A549 (cell line): ENCODE results near the gene TLR9. TPM values are rescaled to one million over a fixed set of nuclear protein-coding genes. Genes with fewer than 3 reads are reported as not detected.
A peak's percentile ranks its signal among the peaks of the same experiment; 100 is the strongest.

ENCODE experiments used
- ATAC-seq, 2 experiments: fragments of 200-7000 bp in 1 of 2; fragments of >200 bp in 1 of 2; cut with Nextera tagmentation in 1 of 2; cut with Tn5 transposase in 1 of 2; 3 replicates each; pipeline versions ENCODE4 v1.8.0 to v1.9.1; 2018 to 2020; ENCODE audit warnings: mild to moderate bottlenecking in 1 of 2, moderate library complexity in 1 of 2
- CTCF ChIA-PET: fragments of 300-600 bp; sonication (Branson Sonifier 250); formaldehyde crosslinking; extraction: SDS; loops from one replicate; lab custom pipeline; 2021; ENCODE audit warnings: antibody characterized with exemption, inconsistent platforms; lab: Yijun Ruan, JAX
- POLR2A ChIA-PET: fragments of 350-600 bp; formaldehyde crosslinking; extraction: SDS; loops from one replicate; lab custom pipeline; 2021; ENCODE audit warnings: antibody characterized with exemption, inconsistent platforms; lab: Yijun Ruan, JAX
- DNase-seq, 2 experiments: peaks; one replicate each; pipeline versions ENCODE4 v3.0.0 to v3.0.0-alpha.2; 2011 to 2016; ENCODE audit warnings: low read depth in 1 of 2, low spot score in 1 of 2
- FAIRE-seq: peaks from 2 replicates; lab custom pipeline; 2011; peaks lifted over from hg19 to GRCh38; lab: Jason Lieb, UNC
- H3K27ac ChIP-seq, 2 experiments: fragments of >200 bp; sonication (Bioruptor Twin); formaldehyde crosslinking; 3 replicates each; pipeline ENCODE4 v1.5.1; 2016 to 2017
- H3K4me1 ChIP-seq: fragments of >200 bp; sonication (Bioruptor Twin); formaldehyde crosslinking; 3 replicates; pipeline ENCODE4 v1.6.1; 2016
- H3K4me2 ChIP-seq: fragments of >200 bp; sonication (Bioruptor Twin); formaldehyde crosslinking; 3 replicates; pipeline ENCODE4 v1.6.1; 2016
- H3K4me3 ChIP-seq: fragments of >200 bp; sonication (Bioruptor Twin); formaldehyde crosslinking; 3 replicates; pipeline ENCODE4 v1.5.1; 2016
- H3K9me3 ChIP-seq: fragments of >200 bp; sonication (Bioruptor Twin); formaldehyde crosslinking; 3 replicates; pipeline ENCODE4 v1.6.1; 2016
- CBX2 ChIP-seq: fragments of 200-600 bp; sonication (generic); IDR thresholded peaks from 2 replicates; pipeline ENCODE4 v1.6.1; 2016; ENCODE audit warnings: low read depth, mild to moderate bottlenecking, borderline replicate concordance
- EHF ChIP-seq: fragments of 250-450 bp; sonication (Bioruptor Pico); IDR thresholded peaks from 2 replicates; pipeline ENCODE4 v1.5.0; 2020; ENCODE audit warnings: mild to moderate bottlenecking
- ELK1 ChIP-seq: fragments of 150-350 bp; IDR thresholded peaks from 2 replicates; pipeline ENCODE4 v1.6.1; 2014; ENCODE audit warnings: low read depth, mild to moderate bottlenecking, low read length
- FOSB ChIP-seq: fragments of 250-450 bp; sonication (Bioruptor Pico); IDR thresholded peaks from 2 replicates; pipeline ENCODE4 v1.5.0; 2020; ENCODE audit warnings: mild to moderate bottlenecking, moderate library complexity
- GATA3 ChIP-seq: IDR thresholded peaks from 2 replicates; pipeline ENCODE4 v1.6.1; 2012; ENCODE audit warnings: borderline replicate concordance
- HEYL ChIP-seq: fragments of 250-450 bp; sonication (Bioruptor Pico); IDR thresholded peaks from 2 replicates; pipeline ENCODE4 v1.8.0; 2021; ENCODE audit warnings: mild to moderate bottlenecking, moderate library complexity
- HOXB13 ChIP-seq: fragments of 250-450 bp; sonication (Bioruptor Pico); IDR thresholded peaks from 2 replicates; pipeline ENCODE4 v1.5.0; 2020; ENCODE audit warnings: low read depth, mild to moderate bottlenecking, moderate library complexity
- HOXB5 ChIP-seq: fragments of 250-450 bp; sonication (Bioruptor Pico); IDR thresholded peaks from 2 replicates; pipeline ENCODE4 v1.5.0; 2020; ENCODE audit warnings: mild to moderate bottlenecking, moderate library complexity
- JUNB ChIP-seq: fragments of >200 bp; sonication (Bioruptor Twin); formaldehyde crosslinking; IDR thresholded peaks from 2 replicates; pipeline ENCODE4 v1.6.1; 2016
- MAFK ChIP-seq: fragments of 450-650 bp; IDR thresholded peaks from 2 replicates; pipeline ENCODE4 v1.6.1; 2014; ENCODE audit not compliant: partially characterized antibody
- NFE2L2 ChIP-seq: fragments of 150-350 bp; conservative IDR thresholded peaks from 2 replicates; pipeline ENCODE4 v1.6.1; 2014; ENCODE audit warnings: low read length
- NPAS2 ChIP-seq: fragments of 250-450 bp; sonication (Bioruptor Pico); IDR thresholded peaks from 2 replicates; pipeline ENCODE4 v1.8.0; 2022; ENCODE audit warnings: mild to moderate bottlenecking, moderate library complexity, borderline replicate concordance
- NR3C1 ChIP-seq: fragments of >200 bp; sonication (Bioruptor Twin); formaldehyde crosslinking; IDR thresholded peaks from 3 replicates; pipeline ENCODE4 v1.6.1; 2017
- PHF8 ChIP-seq: fragments of 200-600 bp; sonication (generic); IDR thresholded peaks from 2 replicates; pipeline ENCODE4 v1.6.1; 2016; ENCODE audit warnings: low read depth, mild to moderate bottlenecking, antibody characterized with exemption, moderate library complexity, borderline replicate concordance
- RAD21 ChIP-seq, 2 experiments: fragments of >200 bp in 1 of 2; sonication (Bioruptor Twin) in 1 of 2; formaldehyde crosslinking in 1 of 2; IDR thresholded peaks in 1 of 2; conservative IDR thresholded peaks in 1 of 2; 2 replicates in 1 of 2; 3 replicates in 1 of 2; pipeline ENCODE4 v1.6.1; 2012 to 2018; ENCODE audit warnings: inconsistent platforms in 1 of 2
- REST ChIP-seq: fragments of 200-600 bp; sonication (generic); IDR thresholded peaks from 2 replicates; pipeline ENCODE4 v1.6.1; 2016; ENCODE audit warnings: antibody characterized with exemption, mild to moderate bottlenecking, moderate library complexity
- RFX5 ChIP-seq: fragments of 450-650 bp; IDR thresholded peaks from 2 replicates; pipeline ENCODE4 v1.7.1; 2014; ENCODE audit warnings: antibody characterized with exemption, mild to moderate bottlenecking, moderate library complexity
- RNF2 ChIP-seq: fragments of 200-600 bp; sonication (generic); IDR thresholded peaks from 2 replicates; pipeline ENCODE4 v1.6.1; 2016; ENCODE audit warnings: low read depth, mild to moderate bottlenecking, antibody characterized with exemption, moderate library complexity, borderline replicate concordance
- SREBF2 ChIP-seq: fragments of 450-650 bp; IDR thresholded peaks from 2 replicates; pipeline ENCODE4 v1.6.1; 2014; ENCODE audit warnings: mild to moderate bottlenecking, moderate library complexity
- USF2 ChIP-seq: fragments of 450-650 bp; IDR thresholded peaks from 2 replicates; pipeline ENCODE4 v1.6.1; 2014; ENCODE audit warnings: antibody characterized with exemption
- WGBS: methylation state at CpG from one replicate; pipeline ENCODE4 v1.1.6; 2017; ENCODE audit errors: missing lambda C conversion rate; 5-methylcytosine and 5-hydroxymethylcytosine counted together
- polyA plus RNA-seq, 4 experiments: library from polyadenylated mRNA; depleted of rRNA in 3 of 4; stranded (reverse); fragments of >200 nt; fragmentation: RNase III in 1 of 4; extraction: RNeasy Plus Mini Kit Qiagen cat#74134 plus additional on column Dnase treatment in 1 of 4; gene quantifications; 2 replicates in 3 of 4; 3 replicates in 1 of 4; pipeline ENCODE4 v1.2.3, GENCODE V29; 2011 to 2017

The TLR9 gene
- polyA plus RNA-seq, 2 of the 4 experiments (the other 2 are of a cell fraction) = 0.04 TPM; not detected in 1

- TF ChIP-seq REST (no peak), HOXB5 (CRISPR knock-in tag) (no peak), NR3C1 (no peak), ELK1 (no peak), NFE2L2 (no peak), RFX5 (no peak), USF2 (no peak), MAFK (no peak), GATA3 (no peak), HOXB13 (no peak), RNF2 (no peak), HEYL (no peak), PHF8 (no peak), RAD21 (conservative IDR thresholded peaks at IDR 0.05 in 1 of 2, IDR thresholded peaks at IDR 0.05 in 1 of 2) (peak; percentile 59 to 63; a peak in 4 of 5 replicates), CBX2 (no peak), JUNB (no peak)
These were observed 6.2 kb upstream of the TLR9 start (continued) for GRCh38 chr3:52231502-52232278.

- TF ChIP-seq NPAS2 (CRISPR knock-in tag) (no peak), RAD21 (conservative IDR thresholded peaks at IDR 0.05 in 1 of 2, IDR thresholded peaks at IDR 0.05 in 1 of 2) (no peak), FOSB (no peak), GATA3 (no peak), SREBF2 (no peak), EHF (no peak)
- Histone ChIP-seq H3K4me3 (no peak overlapping the region), H3K4me1 (no peaks in the 10 kb centered on the region; the same call in 2 of the 3 replicates), H3K9me3 (no peaks in the 10 kb centered on the region), H3K4me2 (no peak overlapping the region), H3K27ac (no peak overlapping the region)
- ChIA-PET CTCF (interaction anchor here (0.5 to 11.4 kb wide), 30 partner anchors 9 to 219 kb away, joined by 3 to 198 read pairs (median 4); partner anchors contain the start of genes PPM1M, TLR9 and WDR82), POLR2A (no interaction called here)
- FAIRE-seq (no peak), DNase-seq (no peak), ATAC-seq (no peak)
- WGBS = 83% methylated on average over 7 of the region's 16 CpGs
These were observed 5.5 kb upstream of the TLR9 start for GRCh38 chr3:52230889-52231499.
